Measurements from ENCODE around the gene TRIML1. TPM values are rescaled to one million over a fixed set of nuclear protein-coding genes. Genes with fewer than 3 reads are reported as not detected.

Gene TRIML1
- total RNA-seq, 1 experiment from 2014 or later, result not detected

GRCh38 chr4:188161167-188161566 is 21.9 kb downstream of the TRIML1 start:
- Histone ChIP-seq H3K4ac (ENCODE audit: low read depth, low read length) (no peak overlapping the region), H4K8ac (replicated peaks; ENCODE audit: insufficient read length, low read depth, low read length) (no peak overlapping the region), H3K79me2 (ENCODE audit: insufficient read depth, low read length) (no peaks in the 10 kb centered on the region), H2BK5ac (ENCODE audit: insufficient read length, low read length) (no peak overlapping the region), H3K79me1 (ENCODE audit: insufficient read depth, low read depth, low read length, poor library complexity, severe bottlenecking) (no peaks in the 10 kb centered on the region), H2BK15ac (ENCODE audit: low read depth, low read length) (no peak overlapping the region), H3K14ac (ENCODE audit: insufficient read depth, low read length) (no peak overlapping the region), H3K9me3 (ENCODE audit: control insufficient read depth, low read depth, low read length) (no peaks in the 10 kb centered on the region), H3K27me3 (ENCODE audit: insufficient read depth, low read length) (no peaks in the 10 kb centered on the region), H4K20me1 (ENCODE audit: control insufficient read depth, insufficient read depth, insufficient read length) (no peaks in the 10 kb centered on the region), H3K23me2 (ENCODE audit: insufficient read length, low read depth, low read length, poor library complexity, severe bottlenecking) (no peaks in the 10 kb centered on the region), H3K27ac (ENCODE audit: insufficient read length, low read depth, low read length) (no peak overlapping the region), H3K23ac (ENCODE audit: insufficient read length, low read depth, low read length) (no peak overlapping the region), H3K18ac (ENCODE audit: insufficient read length, low read depth, low read length) (no peak overlapping the region), H4K5ac (ENCODE audit: insufficient read length, low read depth, low read length) (no peak overlapping the region), H2BK12ac (ENCODE audit: insufficient read length, low read depth, low read length) (no peak overlapping the region), H3K9ac (ENCODE audit: extremely low read depth, insufficient read length, low read length) (no peak overlapping the region), H2BK120ac (ENCODE audit: low read depth, low read length, poor library complexity, severe bottlenecking) (no peak overlapping the region), H2BK20ac (ENCODE audit: low read depth, low read length, poor library complexity, severe bottlenecking) (no peak overlapping the region), H4K91ac (ENCODE audit: insufficient read length, low read depth, low read length) (no peak overlapping the region), H3K4me1 (ENCODE audit: insufficient read depth, low read length) (no peaks in the 10 kb centered on the region), H3T11ph (ENCODE audit: low read length) (no peak overlapping the region), H3K56ac (ENCODE audit: insufficient read length, low read depth, low read length) (no peak overlapping the region), H3K4me2 (ENCODE audit: insufficient read depth, insufficient read length, low read length) (no peak overlapping the region), H2AK5ac (ENCODE audit: insufficient read length, low read length) (no peak overlapping the region), H2AFZ (ENCODE audit: low read length) (no peak overlapping the region)
- no peak overlapping the region for H3K27ac Mint-ChIP-seq
- no peak for DNase-seq
- no CpG with 5 or more reads among the region's 6 CpGs for WGBS (ENCODE audit: extremely low coverage, insufficient read length, low lambda C conversion rate)
- H3K9me3 Mint-ChIP-seq, result peaks cover 4 to 5% of the 10 kb centered on the region in 2 experiments; a peak in 3 of 5 replicates
- H3K4me1 Mint-ChIP-seq, result peaks cover 4 to 5% of the 10 kb centered on the region in 2 experiments; a peak in 2 of 4 replicates
- no peak for TF ChIP-seq CTCF (conservative IDR thresholded peaks at IDR 0.05)
- no peak overlapping the region for H3K4me3 Mint-ChIP-seq
- H3K27me3 Mint-ChIP-seq (ENCODE audit: low read depth), result no peaks in the 10 kb centered on the region; the same call in 1 of the 2 replicates
- peaks cover 0 to 4% (median 0%) of the 10 kb centered on the region in 3 experiments; a peak in 4 of 7 replicates for H3K36me3 Mint-ChIP-seq (ENCODE audit: insufficient read depth in 1 of 3, low read depth in 3 of 3)
